ENCODE results near the gene RBM8A.
A peak's percentile ranks its signal among the peaks of the same experiment; 100 is the strongest.

Gene RBM8A

GRCh38 chr1:145927063-145927886, at the start of gene RBM8A:
Gene RBM8A (minus strand): TSS chr1:145927484. CDS start chr1:145927426, 58 bp downstream.
- DNase-seq (ENCODE audit: low read depth in 2 of 2): peak; percentile 82 to 91

GRCh38 chr1:145977016-145977415, 49.7 kb upstream of the RBM8A start:
- DNase-seq (ENCODE audit: low read depth in 2 of 2): no peak

- DNase-seq (ENCODE audit: low read depth in 2 of 2): no peak
Observed at GRCh38 chr1:145975216-145975615, 47.9 kb upstream of the RBM8A start.

GRCh38 chr1:145974721-145975120, 47.4 kb upstream of the RBM8A start:
- no peak for DNase-seq (ENCODE audit: low read depth in 2 of 2)

- no peak for DNase-seq (ENCODE audit: low read depth in 2 of 2)
Observed at GRCh38 chr1:145972580-145972979, 45.3 kb upstream of the RBM8A start.

GRCh38 chr1:145967288-145967687, 40.0 kb upstream of the RBM8A start:
- no peak for DNase-seq (ENCODE audit: low read depth in 2 of 2)

GRCh38 chr1:145965119-145965744, 37.9 kb upstream of the RBM8A start:
- DNase-seq (ENCODE audit: low read depth in 2 of 2): no peak

GRCh38 chr1:145964328-145965118, 37.2 kb upstream of the RBM8A start, which contains the start of the genes ANKRD34A and POLR3GL:
Gene ANKRD34A (minus strand): TSS chr1:145964575. CDS start chr1:145961759, 2,816 bp downstream.
Gene POLR3GL (plus strand): TSS chr1:145964690. CDS start chr1:145974866, 10,176 bp downstream.
- peak; percentile 83 to 89 for DNase-seq (ENCODE audit: low read depth in 2 of 2)

- no peak for DNase-seq (ENCODE audit: low read depth in 2 of 2)
Observed at GRCh38 chr1:145963265-145964019, 36.2 kb upstream of the RBM8A start.

GRCh38 chr1:145962157-145963102, 35.1 kb upstream of the RBM8A start:
- no peak for DNase-seq (ENCODE audit: low read depth in 2 of 2)

- peak; percentile 50 to 63 for DNase-seq (ENCODE audit: low read depth in 2 of 2)
Observed at GRCh38 chr1:145961425-145962156, 34.3 kb upstream of the RBM8A start.

GRCh38 chr1:145961109-145961424, 33.8 kb upstream of the RBM8A start:
- no peak for DNase-seq (ENCODE audit: low read depth in 2 of 2)

- DNase-seq (ENCODE audit: low read depth in 2 of 2): peak in 1 of 2 donors; percentile 31
Observed at GRCh38 chr1:145960468-145961108, 33.3 kb upstream of the RBM8A start.

GRCh38 chr1:145959957-145960467, 32.7 kb upstream of the RBM8A start:
- no peak for DNase-seq (ENCODE audit: low read depth in 2 of 2)

- DNase-seq (ENCODE audit: low read depth in 2 of 2): no peak
Observed at GRCh38 chr1:145959333-145959732, 32.0 kb upstream of the RBM8A start.

- no peak for DNase-seq (ENCODE audit: low read depth in 2 of 2)
Observed at GRCh38 chr1:145958734-145959133, 31.4 kb upstream of the RBM8A start.

GRCh38 chr1:145957443-145958319, 30.4 kb upstream of the RBM8A start, which contains the start of gene LIX1L:
Gene LIX1L (minus strand): TSS chr1:145958017. CDS start chr1:145957927, 90 bp downstream.
- DNase-seq (ENCODE audit: low read depth in 2 of 2): peak; percentile 91 to 95

All from stimulated activated CD4-positive, alpha-beta T cell treated with anti-CD3 and anti-CD28 coated beads, Interleukin-4, amount 100 ng/mL, for 48 hours (primary cell).